Measurements from ENCODE around the gene PWWP2A. TPM values are rescaled to one million over a fixed set of nuclear protein-coding genes. Genes with fewer than 3 reads are reported as not detected.

PWWP2A gene
- total RNA-seq, 2 experiments from 2014 or later, result 14.8 to 15.8 TPM

Other genes with a start within 250 kb of the PWWP2A start
- not detected for gene ADRA1B, start 203.0 kb downstream of the PWWP2A start, total RNA-seq
- 10 to 100 TPM; 46.0 to 47.1 TPM for gene TTC1, start 110.3 kb downstream of the PWWP2A start, total RNA-seq
- not detected for gene FABP6, start 110.1 kb upstream of the PWWP2A start, total RNA-seq
- gene CCNJL, start 193.1 kb upstream of the PWWP2A start, total RNA-seq, result not detected

Data from activated naive CD4-positive, alpha-beta T cell treated with anti-CD3 and anti-CD28 coated beads for 36 hours (primary cell).